Measurements from ENCODE around the gene DLG2. TPM values are rescaled to one million over a fixed set of nuclear protein-coding genes. Genes with fewer than 3 reads are reported as not detected.

The DLG2 gene
- total RNA-seq, 4 donors from 2014 or later, result 1.3 to 4.7 (median 2.4) TPM

GRCh38 chr11:83725269-83725560, 1901.9 kb downstream of the DLG2 start:
- ATAC-seq, result no peak
- peak overlapping the region in 1 of 4 donors; percentile 30 for H3K4me3 ChIP-seq

GRCh38 chr11:83723999-83724398, 1903.1 kb downstream of the DLG2 start:
- intact Hi-C loops (cut with DNase I; ENCODE audit: low total_unique reads) (loop anchor here (10.0 kb wide), 1 partner anchor 429 kb away; no protein-coding TSS in a partner anchor), in situ Hi-C loops (cut with MboI; ENCODE audit: low sequenced_read_pairs in 4 of 4) (no loop called here)
- TF ChIP-seq CTCF (IDR thresholded peaks at IDR 0.05 in 4 of 5, conservative IDR thresholded peaks at IDR 0.05 in 1 of 5) (peak in 2 of 5 experiments; percentile 27 to 35), POLR2A (IDR thresholded peaks at IDR 0.05) (no peak)
- H3K27ac ChIP-seq, result no peak overlapping the region
- no peaks in the 10 kb centered on the region for H3K27me3 ChIP-seq
- no peak for DNase-seq
- H3K4me3 ChIP-seq, result peak overlapping the region; percentile 7 to 42 (median 28)
- no peaks in the 10 kb centered on the region for H3K4me1 ChIP-seq
- peak; percentile 33 to 50 for ATAC-seq
- no peaks in the 10 kb centered on the region for H3K9me3 ChIP-seq
- H3K36me3 ChIP-seq, result no peaks in the 10 kb centered on the region

More at GRCh38 chr11:83725269-83725560, 1901.9 kb downstream of the DLG2 start:
- Histone ChIP-seq H3K27me3 (no peaks in the 10 kb centered on the region), H3K4me1 (no peaks in the 10 kb centered on the region), H3K27ac (no peak overlapping the region), H3K9me3 (no peaks in the 10 kb centered on the region), H3K36me3 (no peaks in the 10 kb centered on the region)
- TF ChIP-seq POLR2A (IDR thresholded peaks at IDR 0.05) (no peak), CTCF (IDR thresholded peaks at IDR 0.05 in 4 of 5, conservative IDR thresholded peaks at IDR 0.05 in 1 of 5) (no peak)
- DNase-seq, result no peak
- intact Hi-C loops (cut with DNase I; ENCODE audit: low total_unique reads) (loop anchor here (10.0 kb wide), 1 partner anchor 430 kb away; no protein-coding TSS in a partner anchor), in situ Hi-C loops (cut with MboI; ENCODE audit: low sequenced_read_pairs in 4 of 4) (no loop called here)

GRCh38 chr11:83722392-83723119, 1904.6 kb downstream of the DLG2 start:
- Histone ChIP-seq H3K4me3 (no peak overlapping the region), H3K4me1 (no peaks in the 10 kb centered on the region), H3K36me3 (no peaks in the 10 kb centered on the region), H3K27ac (no peak overlapping the region), H3K9me3 (no peaks in the 10 kb centered on the region), H3K27me3 (no peaks in the 10 kb centered on the region)
- in situ Hi-C loops (cut with MboI; ENCODE audit: low sequenced_read_pairs in 4 of 4), result no loop called here
- ATAC-seq (no peak), DNase-seq (no peak)
- TF ChIP-seq CTCF (IDR thresholded peaks at IDR 0.05 in 4 of 5, conservative IDR thresholded peaks at IDR 0.05 in 1 of 5) (no peak), POLR2A (IDR thresholded peaks at IDR 0.05) (no peak)
- intact Hi-C loops (cut with DNase I; ENCODE audit: low total_unique reads), result loop anchor here (10.0 kb wide), 1 partner anchor 428 kb away; no protein-coding TSS in a partner anchor

GRCh38 chr11:83721263-83721662, 1905.9 kb downstream of the DLG2 start:
- intact Hi-C loops (cut with DNase I; ENCODE audit: low total_unique reads), result loop anchor here (10.0 kb wide), 1 partner anchor 426 kb away; no protein-coding TSS in a partner anchor
- Histone ChIP-seq H3K36me3 (no peaks in the 10 kb centered on the region), H3K27me3 (no peaks in the 10 kb centered on the region), H3K9me3 (no peaks in the 10 kb centered on the region), H3K27ac (no peak overlapping the region), H3K4me1 (no peaks in the 10 kb centered on the region), H3K4me3 (no peak overlapping the region)
- DNase-seq (no peak), ATAC-seq (no peak)
- in situ Hi-C loops (cut with MboI; ENCODE audit: low sequenced_read_pairs in 4 of 4), result no loop called here
- no peak for TF ChIP-seq CTCF (IDR thresholded peaks at IDR 0.05 in 4 of 5, conservative IDR thresholded peaks at IDR 0.05 in 1 of 5)
- no peak for TF ChIP-seq POLR2A (IDR thresholded peaks at IDR 0.05)
